Loucy (cell line): Measurements from ENCODE around the gene ADGRF3.
"Not testable (repeated sequence)": the region's sequence is repeated elsewhere in the genome, so short reads cannot be mapped to it uniquely, and the experiment has no call there.

Source experiments
- H2AFZ ChIP-seq: fragments of 200-600 bp; sonication (generic); 2 replicates; pipeline ENCODE4 v1.6.0; 2016; ENCODE audit warnings: antibody characterized with exemption, mild to moderate bottlenecking, low read length, moderate library complexity
- H3F3A ChIP-seq: fragments of 200-600 bp; 2 replicates; pipeline ENCODE4 v1.6.0; 2016; ENCODE audit warnings: antibody characterized with exemption, low read depth, mild to moderate bottlenecking
- H3K27me3 ChIP-seq: fragments of 200-600 bp; sonication (generic); 2 replicates; pipeline ENCODE4 v1.6.1; 2014; ENCODE audit warnings: low read length, mild to moderate bottlenecking; ENCODE audit not compliant: insufficient read depth, poor library complexity, severe bottlenecking
- H3K36me3 ChIP-seq: fragments of 200-600 bp; sonication (generic); 2 replicates; pipeline ENCODE4 v1.6.1; 2016; ENCODE audit warnings: low read length; ENCODE audit not compliant: insufficient read depth
- H3K4me1 ChIP-seq: fragments of 200-600 bp; sonication (generic); 2 replicates; pipeline ENCODE4 v1.5.1; 2014; ENCODE audit warnings: low read length, mild to moderate bottlenecking; ENCODE audit not compliant: insufficient read depth, poor library complexity, severe bottlenecking
- H3K4me2 ChIP-seq: fragments of 200-600 bp; sonication (generic); 2 replicates; pipeline ENCODE4 v1.6.0; 2014; ENCODE audit warnings: antibody characterized with exemption, low read length, low read depth, mild to moderate bottlenecking; ENCODE audit not compliant: poor library complexity, severe bottlenecking
- H3K4me3 ChIP-seq: fragments of 200-600 bp; sonication (generic); 2 replicates; pipeline ENCODE4 v1.5.1; 2014; ENCODE audit warnings: low read length, mild to moderate bottlenecking, mixed read lengths; ENCODE audit not compliant: poor library complexity, severe bottlenecking
- H3K79me2 ChIP-seq: fragments of 200-600 bp; sonication (generic); 2 replicates; pipeline ENCODE4 v1.6.1; 2014; ENCODE audit warnings: low read length; ENCODE audit not compliant: insufficient read depth
- H3K9ac ChIP-seq: fragments of 200-600 bp; sonication (generic); 2 replicates; pipeline ENCODE4 v1.6.0; 2014; ENCODE audit warnings: mild to moderate bottlenecking, low read depth, low read length, moderate library complexity; ENCODE audit not compliant: poor library complexity, severe bottlenecking
- H3K9me2 ChIP-seq: fragments of 200-600 bp; sonication (generic); replicated peaks from 2 replicates; pipeline ENCODE4 v1.6.1; 2016; ENCODE audit warnings: low read depth, low read length, mixed read lengths
- H3K9me3 ChIP-seq: fragments of 200-600 bp; sonication (generic); 2 replicates; pipeline ENCODE4 v1.6.1; 2014; ENCODE audit warnings: mild to moderate bottlenecking, antibody characterized with exemption, low read length, low read depth; ENCODE audit not compliant: insufficient read depth
- H4K20me1 ChIP-seq: fragments of 200-600 bp; sonication (generic); 2 replicates; pipeline ENCODE4 v1.6.0; 2014; ENCODE audit warnings: antibody characterized with exemption, low read length, mild to moderate bottlenecking; ENCODE audit not compliant: insufficient read depth, poor library complexity, severe bottlenecking
- EZH2phosphoT487 ChIP-seq: fragments of 200-600 bp; IDR thresholded peaks from 2 replicates; pipeline ENCODE4 v1.6.1; 2018; ENCODE audit warnings: antibody characterized with exemption, mild to moderate bottlenecking, moderate library complexity, borderline replicate concordance
- TF ChIP-seq, protein P1 (sequence below): fragments of 200-600 bp; sonication (generic); conservative IDR thresholded peaks from 2 replicates; pipeline ENCODE4 v1.5.1; 2014; ENCODE audit warnings: mild to moderate bottlenecking, antibody characterized with exemption, low read length

ADGRF3 gene

DNA sequence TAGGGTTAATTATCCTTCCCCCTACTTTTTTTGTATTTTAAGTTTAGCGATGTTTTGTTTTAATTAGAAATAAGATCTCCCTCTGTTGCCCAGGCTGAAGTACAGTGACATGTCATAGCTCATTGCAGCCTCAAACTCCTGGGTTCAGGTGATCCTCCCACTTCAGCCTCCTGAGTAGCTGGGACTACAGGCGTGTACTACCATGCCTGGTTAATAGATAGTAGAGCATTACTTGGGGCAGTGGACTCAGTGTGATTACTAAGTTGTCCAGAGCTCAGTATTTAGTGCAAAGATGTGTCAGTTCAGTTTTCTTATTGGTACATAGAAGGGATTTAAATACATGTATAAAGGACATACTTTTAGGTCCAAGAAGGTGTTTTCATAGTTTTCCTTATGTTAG is 9.5 kb upstream of the ADGRF3 start:
- Histone ChIP-seq H3K9me3 (no peaks in the 10 kb centered on the region), H3K36me3 (no peaks in the 10 kb centered on the region; the same call in 1 of the 2 replicates), H3K9me2 (no peaks in the 10 kb centered on the region), H3K4me2 (no peak overlapping the region), H3F3A (no peaks in the 10 kb centered on the region), H3K4me3 (no peak overlapping the region), H4K20me1 (peaks cover 55% of the 10 kb centered on the region), H3K79me2 (peaks cover 98% of the 10 kb centered on the region), H2AFZ (no peak overlapping the region), H3K27me3 (no peaks in the 10 kb centered on the region), H3K9ac (no peak overlapping the region), H3K4me1 (peaks cover 41% of the 10 kb centered on the region)
- TF ChIP-seq, protein P1, sequence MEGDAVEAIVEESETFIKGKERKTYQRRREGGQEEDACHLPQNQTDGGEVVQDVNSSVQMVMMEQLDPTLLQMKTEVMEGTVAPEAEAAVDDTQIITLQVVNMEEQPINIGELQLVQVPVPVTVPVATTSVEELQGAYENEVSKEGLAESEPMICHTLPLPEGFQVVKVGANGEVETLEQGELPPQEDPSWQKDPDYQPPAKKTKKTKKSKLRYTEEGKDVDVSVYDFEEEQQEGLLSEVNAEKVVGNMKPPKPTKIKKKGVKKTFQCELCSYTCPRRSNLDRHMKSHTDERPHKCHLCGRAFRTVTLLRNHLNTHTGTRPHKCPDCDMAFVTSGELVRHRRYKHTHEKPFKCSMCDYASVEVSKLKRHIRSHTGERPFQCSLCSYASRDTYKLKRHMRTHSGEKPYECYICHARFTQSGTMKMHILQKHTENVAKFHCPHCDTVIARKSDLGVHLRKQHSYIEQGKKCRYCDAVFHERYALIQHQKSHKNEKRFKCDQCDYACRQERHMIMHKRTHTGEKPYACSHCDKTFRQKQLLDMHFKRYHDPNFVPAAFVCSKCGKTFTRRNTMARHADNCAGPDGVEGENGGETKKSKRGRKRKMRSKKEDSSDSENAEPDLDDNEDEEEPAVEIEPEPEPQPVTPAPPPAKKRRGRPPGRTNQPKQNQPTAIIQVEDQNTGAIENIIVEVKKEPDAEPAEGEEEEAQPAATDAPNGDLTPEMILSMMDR, result no peak
- no peak for TF ChIP-seq EZH2phosphoT487

GRCh38 chr2:26355038-26355995 is 8.7 kb upstream of the ADGRF3 start:
- peaks cover 99% of the 10 kb centered on the region for H3K79me2 ChIP-seq
- no peak overlapping the region for H3K9ac ChIP-seq
- H3K4me3 ChIP-seq, result no peak overlapping the region
- H3K4me2 ChIP-seq, result no peak overlapping the region
- H3F3A ChIP-seq, result no peaks in the 10 kb centered on the region
- peaks cover 44% of the 10 kb centered on the region for H3K4me1 ChIP-seq
- no peaks in the 10 kb centered on the region; the same call in 1 of the 2 replicates for H3K36me3 ChIP-seq
- no peaks in the 10 kb centered on the region for H3K27me3 ChIP-seq
- no peaks in the 10 kb centered on the region for H3K9me2 ChIP-seq
- no peak overlapping the region for H2AFZ ChIP-seq
- no peaks in the 10 kb centered on the region for H3K9me3 ChIP-seq
- peaks cover 60% of the 10 kb centered on the region for H4K20me1 ChIP-seq
- no peak for TF ChIP-seq EZH2phosphoT487
- TF ChIP-seq, protein P1, result no peak

- H3K4me2 ChIP-seq, result not testable (repeated sequence)
Measured at GRCh38 chr2:26354469-26354868, 7.9 kb upstream of the ADGRF3 start.

More at GRCh38 chr2:26354469-26354868, 7.9 kb upstream of the ADGRF3 start:
- not testable (repeated sequence) for H3K9me3 ChIP-seq, H3K4me3 ChIP-seq, H3F3A ChIP-seq, H2AFZ ChIP-seq, H3K9ac ChIP-seq, H3K36me3 ChIP-seq, H3K9me2 ChIP-seq, H3K27me3 ChIP-seq
- H3K4me1 ChIP-seq, result peaks cover 44% of the 10 kb centered on the region
- H4K20me1 ChIP-seq, result peaks cover 68% of the 10 kb centered on the region
- peaks cover 99% of the 10 kb centered on the region for H3K79me2 ChIP-seq
